Hepatocyte (in vitro differentiated cells): ENCODE measurements around the gene GLCE. TPM values are rescaled to one million over a fixed set of nuclear protein-coding genes. Genes with fewer than 3 reads are reported as not detected.
"Not testable (repeated sequence)": the region's sequence is repeated elsewhere in the genome, so short reads cannot be mapped to it uniquely, and the experiment has no call there.

Source experiments
- DNase-seq: peaks from one replicate; pipeline ENCODE4 v3.0.0-alpha.2; 2016; ENCODE audit warnings: low spot score
- H2AFZ ChIP-seq: fragments of 200-600 bp; sonication (generic); 2 replicates; pipeline ENCODE4 v1.6.0; 2016; ENCODE audit warnings: antibody characterized with exemption, mild to moderate bottlenecking
- H3K27ac ChIP-seq: fragments of 200-600 bp; sonication (generic); 2 replicates; pipeline ENCODE4 v1.5.1; 2016; ENCODE audit warnings: mild to moderate bottlenecking
- H3K27me3 ChIP-seq: fragments of 200-600 bp; sonication (generic); 2 replicates; pipeline ENCODE4 v1.6.1; 2016
- H3K36me3 ChIP-seq: fragments of 200-600 bp; sonication (generic); replicated peaks from 2 replicates; pipeline ENCODE4 v1.5.1; 2016; ENCODE audit warnings: low read depth; ENCODE audit not compliant: insufficient read depth
- H3K4me1 ChIP-seq: fragments of 200-600 bp; sonication (generic); 2 replicates; pipeline ENCODE4 v1.5.1; 2016; ENCODE audit warnings: mild to moderate bottlenecking, moderate library complexity; ENCODE audit not compliant: insufficient read depth
- H3K4me2 ChIP-seq: fragments of 200-600 bp; sonication (generic); 2 replicates; pipeline ENCODE4 v1.6.0; 2016
- H3K4me3 ChIP-seq: fragments of 200-600 bp; sonication (generic); 2 replicates; pipeline ENCODE4 v1.5.1; 2016; ENCODE audit warnings: mild to moderate bottlenecking
- H3K79me2 ChIP-seq: fragments of 200-600 bp; sonication (generic); 2 replicates; pipeline ENCODE4 v1.6.0; 2017; ENCODE audit warnings: mild to moderate bottlenecking
- H3K9me2 ChIP-seq: fragments of 200-600 bp; sonication (generic); replicated peaks from 2 replicates; pipeline ENCODE4 v1.6.0; 2017; ENCODE audit warnings: mild to moderate bottlenecking; ENCODE audit not compliant: insufficient read depth
- H3K9me3 ChIP-seq: fragments of 200-600 bp; sonication (generic); 2 replicates; pipeline ENCODE4 v1.5.1; 2016; ENCODE audit warnings: low read depth, mild to moderate bottlenecking
- H4K20me1 ChIP-seq: fragments of 200-600 bp; sonication (generic); 2 replicates; pipeline ENCODE4 v1.6.0; 2016; ENCODE audit warnings: mild to moderate bottlenecking; ENCODE audit not compliant: insufficient read depth, poor library complexity, severe bottlenecking
- CTCF ChIP-seq: fragments of 200-600 bp; sonication (generic); IDR thresholded peaks from 2 replicates; pipeline ENCODE4 v1.5.1; 2016; ENCODE audit warnings: antibody characterized with exemption, mild to moderate bottlenecking; ENCODE audit not compliant: poor library complexity
- EZH2 ChIP-seq: fragments of 200-600 bp; sonication (generic); IDR thresholded peaks from 2 replicates; pipeline ENCODE4 v1.6.1; 2016; ENCODE audit warnings: antibody characterized with exemption, mild to moderate bottlenecking, borderline replicate concordance
- EZH2phosphoT487 ChIP-seq: fragments of 200-600 bp; sonication (generic); IDR thresholded peaks from one replicate; pipeline ENCODE4 v1.6.1; 2018; ENCODE audit warnings: antibody characterized with exemption, mild to moderate bottlenecking, low read depth, moderate library complexity; ENCODE audit not compliant: unreplicated experiment, severe bottlenecking
- WGBS: methylation state at CpG from one replicate; pipeline ENCODE4 v1.1.6; 2016; ENCODE audit warnings: low lambda C conversion rate; ENCODE audit errors: missing lambda C conversion rate; 5-methylcytosine and 5-hydroxymethylcytosine counted together
- polyA plus RNA-seq: library from polyadenylated mRNA; unstranded; fragments of >200 nt; fragmentation: Nextera tagmentation; extraction: Ambion mirVana; gene quantifications from 2 replicates; pipeline ENCODE4 v1.2.1, GENCODE V29; 2016
- total RNA-seq: library from RNA; depleted of rRNA; stranded (reverse); fragments of >200 nt; gene quantifications from 2 replicates; pipeline ENCODE4 v1.2.3, GENCODE V29; 2014

Gene GLCE
- total and polyA plus RNA-seq, 2 experiments from 2014 or later = 14.4 to 37.9 TPM

GRCh38 chr15:69288531-69289341 is 128.3 kb downstream of the GLCE start:
- Histone ChIP-seq H3K79me2 (no peaks in the 10 kb centered on the region), H3K27me3 (no peaks in the 10 kb centered on the region), H3K36me3 (no peaks in the 10 kb centered on the region), H2AFZ (no peak overlapping the region), H3K4me2 (no peak overlapping the region), H3K4me3 (no peak overlapping the region), H3K9me2 (no peaks in the 10 kb centered on the region), H3K27ac (no peak overlapping the region), H4K20me1 (no peaks in the 10 kb centered on the region), H3K4me1 (peaks cover 15% of the 10 kb centered on the region), H3K9me3 (no peaks in the 10 kb centered on the region)
- no peak for TF ChIP-seq EZH2
- TF ChIP-seq CTCF = no peak
- TF ChIP-seq EZH2phosphoT487 = no peak
- no peak for DNase-seq
- WGBS = 85% methylated on average over 11 of the region's 11 CpGs

GRCh38 chr15:69289342-69290146 is 129.1 kb downstream of the GLCE start:
- Histone ChIP-seq H3K27ac (no peak overlapping the region), H3K9me2 (no peaks in the 10 kb centered on the region), H3K9me3 (no peaks in the 10 kb centered on the region), H3K36me3 (no peaks in the 10 kb centered on the region), H4K20me1 (no peaks in the 10 kb centered on the region), H3K79me2 (no peaks in the 10 kb centered on the region), H3K4me1 (peaks cover 15% of the 10 kb centered on the region), H3K4me2 (peak overlapping the region; percentile 25), H3K4me3 (no peak overlapping the region), H2AFZ (no peak overlapping the region), H3K27me3 (no peaks in the 10 kb centered on the region)
- DNase-seq = no peak
- WGBS = 30% methylated on average over 8 of the region's 8 CpGs
- TF ChIP-seq EZH2 (no peak), EZH2phosphoT487 (no peak), CTCF (no peak)

- H3K4me1 ChIP-seq = peaks cover 15% of the 10 kb centered on the region
- no peaks in the 10 kb centered on the region for H3K9me3 ChIP-seq
- no peaks in the 10 kb centered on the region for H3K9me2 ChIP-seq
- no peak overlapping the region for H3K4me2 ChIP-seq
- no peak for TF ChIP-seq EZH2phosphoT487
- TF ChIP-seq CTCF = no peak
- no peak for TF ChIP-seq EZH2
- H2AFZ ChIP-seq = no peak overlapping the region
- 79% methylated on average over 7 of the region's 7 CpGs for WGBS
- H3K4me3 ChIP-seq = no peak overlapping the region
- no peak for DNase-seq
- H3K79me2 ChIP-seq = no peaks in the 10 kb centered on the region
- no peaks in the 10 kb centered on the region for H3K27me3 ChIP-seq
- no peak overlapping the region for H3K27ac ChIP-seq
- no peaks in the 10 kb centered on the region for H3K36me3 ChIP-seq
- H4K20me1 ChIP-seq = no peaks in the 10 kb centered on the region
Observed at GRCh38 chr15:69290346-69291164, 130.1 kb downstream of the GLCE start.

GRCh38 chr15:69291651-69292050 is 131.2 kb downstream of the GLCE start:
- DNase-seq, H3K36me3 ChIP-seq, H3K27me3 ChIP-seq, H3K27ac ChIP-seq, H3K9me2 ChIP-seq, H2AFZ ChIP-seq, H3K79me2 ChIP-seq, H3K4me2 ChIP-seq, H4K20me1 ChIP-seq, H3K4me3 ChIP-seq, H3K9me3 ChIP-seq: not testable (repeated sequence)
- H3K4me1 ChIP-seq = peaks cover 15% of the 10 kb centered on the region
- WGBS = 94% methylated on average over 10 of the region's 10 CpGs
